Kidney epithelial cell (primary cell): ENCODE results near the gene PKLR. TPM values are rescaled to one million over a fixed set of nuclear protein-coding genes. Genes with fewer than 3 reads are reported as not detected.

Experiments
- DNase-seq: peaks from one replicate; pipeline ENCODE4 v3.0.0-alpha.2; 2010; ENCODE audit warnings: low read depth
- H3K27me3 ChIP-seq: 2 replicates; pipeline ENCODE4 v1.6.0; 2011; ENCODE audit warnings: low read length; ENCODE audit not compliant: control insufficient read depth, insufficient read depth
- H3K36me3 ChIP-seq: 2 replicates; pipeline ENCODE4 v1.5.1; 2011; ENCODE audit warnings: low read length; ENCODE audit not compliant: control insufficient read depth, insufficient read depth
- H3K4me3 ChIP-seq: 2 replicates; pipeline ENCODE4 v1.5.1; 2011; ENCODE audit warnings: low read depth, mild to moderate bottlenecking, control low read depth, low read length
- CTCF ChIP-seq: IDR thresholded peaks from 2 replicates; pipeline ENCODE4 v1.5.1; 2011; ENCODE audit warnings: mild to moderate bottlenecking, moderate library complexity, low read length, control low read depth, inconsistent platforms; ENCODE audit not compliant: insufficient read depth, poor library complexity, severe bottlenecking
- total RNA-seq: library from RNA; depleted of rRNA; stranded (reverse); fragments of >200 nt; gene quantifications from 2 replicates; pipeline ENCODE4 v1.2.3, GENCODE V29; 2015

PKLR gene
- total RNA-seq, 1 donor from 2014 or later, result not detected

GRCh38 chr1:155300024-155300423, 1.2 kb downstream of the PKLR start:
- TF ChIP-seq CTCF, result no peak
- H3K36me3 ChIP-seq, result no peaks in the 10 kb centered on the region
- no peak overlapping the region for H3K4me3 ChIP-seq
- no peak for DNase-seq
- peaks cover 17% of the 10 kb centered on the region for H3K27me3 ChIP-seq

- TF ChIP-seq CTCF, result no peak
- H3K27me3 ChIP-seq, result peaks cover 35% of the 10 kb centered on the region
- no peak for DNase-seq
- no peak overlapping the region for H3K4me3 ChIP-seq
- no peaks in the 10 kb centered on the region for H3K36me3 ChIP-seq
These were observed 3.9 kb downstream of the PKLR start for GRCh38 chr1:155297384-155297783.

GRCh38 chr1:155296661-155297060, 4.6 kb downstream of the PKLR start:
- Histone ChIP-seq H3K27me3 (peaks cover 37% of the 10 kb centered on the region), H3K36me3 (no peaks in the 10 kb centered on the region), H3K4me3 (no peak overlapping the region)
- no peak for TF ChIP-seq CTCF
- no peak for DNase-seq

- Histone ChIP-seq H3K4me3 (no peak overlapping the region), H3K27me3 (peaks cover 40% of the 10 kb centered on the region), H3K36me3 (no peaks in the 10 kb centered on the region)
- no peak for DNase-seq
- no peak for TF ChIP-seq CTCF
These were observed 5.3 kb downstream of the PKLR start for GRCh38 chr1:155295942-155296267.

GRCh38 chr1:155295183-155295941, 5.9 kb downstream of the PKLR start:
- Histone ChIP-seq H3K36me3 (no peaks in the 10 kb centered on the region), H3K4me3 (no peak overlapping the region), H3K27me3 (peaks cover 40% of the 10 kb centered on the region)
- no peak for DNase-seq
- no peak for TF ChIP-seq CTCF
